ENCODE measurements around the gene LCNL1.
"Not testable (repeated sequence)": the region's sequence is repeated elsewhere in the genome, so short reads cannot be mapped to it uniquely, and the experiment has no call there.

The LCNL1 gene

GRCh38 chr9:136985853-136986252 lies 3.1 kb downstream of the LCNL1 start:
- DNase-seq (ENCODE audit: low read depth), result no peak
- H3K4me3 ChIP-seq (ENCODE audit: low read depth, low read length), result no peak overlapping the region

GRCh38 chr9:136988872-136989271 lies 6.1 kb downstream of the LCNL1 start:
- no peak overlapping the region for H3K4me3 ChIP-seq (ENCODE audit: low read depth, low read length)
- DNase-seq (ENCODE audit: low read depth), result no peak

GRCh38 chr9:136990242-136990911 lies 7.6 kb downstream of the LCNL1 start:
- no peak overlapping the region for H3K4me3 ChIP-seq (ENCODE audit: low read depth, low read length)
- DNase-seq (ENCODE audit: low read depth), result no peak

GRCh38 chr9:136991993-136992818 lies 9.4 kb downstream of the LCNL1 start, which contains the start of gene PAXX:
PAXX (plus strand) TSS chr9:136992422; CDS start chr9:136992444, 22 bp downstream.
- DNase-seq (ENCODE audit: low read depth), result peak; percentile 51
- peak within 1 kb of the TSS; percentile 75 for H3K4me3 ChIP-seq (ENCODE audit: low read depth, low read length)

- DNase-seq (ENCODE audit: low read depth), result no peak
- peak overlapping the region; percentile 75 for H3K4me3 ChIP-seq (ENCODE audit: low read depth, low read length)
Observed at GRCh38 chr9:136992819-136993369, 10.1 kb downstream of the LCNL1 start.

GRCh38 chr9:136994180-136994887 lies 11.5 kb downstream of the LCNL1 start:
- no peak for DNase-seq (ENCODE audit: low read depth)
- H3K4me3 ChIP-seq (ENCODE audit: low read depth, low read length), result no peak overlapping the region

- DNase-seq (ENCODE audit: low read depth), result no peak
Observed at GRCh38 chr9:136994888-136995230, 12.1 kb downstream of the LCNL1 start.

GRCh38 chr9:136995362-136995761 lies 12.6 kb downstream of the LCNL1 start:
- DNase-seq (ENCODE audit: low read depth), result no peak
- no peak overlapping the region for H3K4me3 ChIP-seq (ENCODE audit: low read depth, low read length)

More at GRCh38 chr9:136994888-136995230, 12.1 kb downstream of the LCNL1 start:
- no peak overlapping the region for H3K4me3 ChIP-seq (ENCODE audit: low read depth, low read length)

- no peak for DNase-seq (ENCODE audit: low read depth)
- no peak overlapping the region for H3K4me3 ChIP-seq (ENCODE audit: low read depth, low read length)
Observed at GRCh38 chr9:136995772-136996311, 13.0 kb downstream of the LCNL1 start.

GRCh38 chr9:136996361-136997292 lies 13.8 kb downstream of the LCNL1 start, which contains the start of gene CLIC3:
CLIC3 (minus strand) TSS chr9:136996568; CDS start chr9:136996543, 25 bp downstream.
- no peak for DNase-seq (ENCODE audit: low read depth)
- H3K4me3 ChIP-seq (ENCODE audit: low read depth, low read length), result no peak within 1 kb of the TSS

- DNase-seq (ENCODE audit: low read depth), result no peak
- no peak overlapping the region for H3K4me3 ChIP-seq (ENCODE audit: low read depth, low read length)
Observed at GRCh38 chr9:136997371-136997770, 14.6 kb downstream of the LCNL1 start.

- no peak for DNase-seq (ENCODE audit: low read depth)
- no peak overlapping the region for H3K4me3 ChIP-seq (ENCODE audit: low read depth, low read length)
Observed at GRCh38 chr9:136997830-136998234, 15.0 kb downstream of the LCNL1 start.

GRCh38 chr9:137000177-137000930 lies 17.6 kb downstream of the LCNL1 start:
- no peak for DNase-seq (ENCODE audit: low read depth)
- no peak overlapping the region for H3K4me3 ChIP-seq (ENCODE audit: low read depth, low read length)

- no peak overlapping the region for H3K4me3 ChIP-seq (ENCODE audit: low read depth, low read length)
- no peak for DNase-seq (ENCODE audit: low read depth)
Observed at GRCh38 chr9:137001857-137002645, 19.3 kb downstream of the LCNL1 start.

GRCh38 chr9:137002646-137003041 lies 19.9 kb downstream of the LCNL1 start:
- H3K4me3 ChIP-seq (ENCODE audit: low read depth, low read length), result no peak overlapping the region
- no peak for DNase-seq (ENCODE audit: low read depth)

GRCh38 chr9:137004285-137004684 lies 21.5 kb downstream of the LCNL1 start:
- not testable (repeated sequence) for H3K4me3 ChIP-seq (ENCODE audit: low read depth, low read length); DNase-seq (ENCODE audit: low read depth)
